GM19351 (cell line): ENCODE measurements around the gene NOTCH1.

ENCODE experiments used
- ATAC-seq: cut with Tn5 transposase; IDR thresholded peaks from one replicate; pipeline ENCODE4 v1.9.1; 2021; ENCODE audit warnings: mild to moderate bottlenecking, moderate library complexity; ENCODE audit not compliant: unreplicated experiment

NOTCH1 gene

DNA sequence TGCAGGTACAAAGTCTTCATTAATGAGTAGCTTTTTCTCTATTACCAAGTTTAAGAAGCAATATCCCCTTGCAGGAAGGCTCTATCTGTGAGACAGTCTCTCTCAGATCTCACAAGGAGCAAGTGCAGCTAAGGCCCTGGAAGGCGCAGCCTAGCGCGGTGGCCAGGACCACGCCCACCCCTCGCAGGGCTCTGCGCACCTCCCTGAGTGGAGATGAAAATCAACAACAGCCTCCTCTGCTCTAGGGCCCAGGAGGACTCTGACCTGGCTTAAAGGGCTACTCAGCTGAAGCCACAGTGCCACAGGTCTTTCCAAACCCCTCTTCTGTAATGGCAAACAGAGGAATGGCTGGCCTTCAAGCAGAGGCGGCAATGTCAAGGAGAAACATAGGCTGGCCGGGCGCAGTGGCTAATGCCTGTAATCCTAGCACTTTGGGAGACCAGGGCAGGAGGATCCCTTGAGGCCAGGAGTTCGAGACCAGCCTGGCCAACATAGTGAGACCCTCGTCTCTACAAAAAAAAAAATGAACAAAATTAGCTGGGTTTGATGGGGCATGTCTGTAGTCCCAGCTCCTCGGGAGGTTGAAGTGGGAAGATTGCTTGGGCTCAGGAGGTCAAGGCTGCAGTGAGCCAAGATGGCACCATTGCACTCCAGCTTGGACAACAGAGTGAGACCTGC lies 74.9 kb downstream of the NOTCH1 start:
- no peak for ATAC-seq

DNA sequence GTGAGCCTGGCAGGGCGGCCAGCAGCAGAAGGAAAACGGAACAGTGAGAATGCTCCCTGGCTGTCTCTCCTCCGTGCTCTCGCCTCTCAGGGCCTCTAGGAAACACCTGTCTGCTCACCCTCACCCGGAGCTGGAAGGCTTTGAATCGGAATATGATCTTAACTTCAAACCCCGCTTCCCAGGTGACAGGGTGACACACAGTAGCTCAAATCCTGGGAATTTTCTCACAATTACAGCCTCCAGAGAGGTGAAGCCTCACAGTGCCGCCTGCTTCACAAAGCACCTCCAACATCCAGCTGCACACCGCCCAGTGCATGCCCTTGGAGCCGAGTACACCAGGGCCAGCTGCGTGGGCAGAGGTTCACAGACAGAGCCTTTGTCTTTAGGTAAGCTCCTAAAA lies 75.5 kb downstream of the NOTCH1 start:
- ATAC-seq, result no peak

DNA sequence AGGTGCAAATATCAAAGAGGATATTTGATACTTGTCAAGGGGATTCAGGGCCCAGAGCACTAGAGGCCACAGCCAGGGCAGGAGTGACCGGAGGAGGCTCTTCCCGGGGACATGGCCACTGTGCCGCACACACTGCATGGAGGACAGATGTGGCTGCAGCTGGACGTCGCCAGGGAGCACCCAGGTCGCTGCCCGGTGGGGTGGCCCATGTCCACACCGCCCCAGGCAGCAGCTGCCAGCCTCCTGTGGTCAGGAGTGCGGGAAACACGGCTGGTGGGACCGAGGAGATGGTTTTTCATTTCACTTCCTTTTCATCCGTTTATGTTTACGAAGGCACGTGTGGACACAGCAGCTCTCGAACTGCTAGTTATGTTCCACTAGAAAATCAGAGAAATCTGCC lies 78.1 kb downstream of the NOTCH1 start:
- no peak for ATAC-seq

DNA sequence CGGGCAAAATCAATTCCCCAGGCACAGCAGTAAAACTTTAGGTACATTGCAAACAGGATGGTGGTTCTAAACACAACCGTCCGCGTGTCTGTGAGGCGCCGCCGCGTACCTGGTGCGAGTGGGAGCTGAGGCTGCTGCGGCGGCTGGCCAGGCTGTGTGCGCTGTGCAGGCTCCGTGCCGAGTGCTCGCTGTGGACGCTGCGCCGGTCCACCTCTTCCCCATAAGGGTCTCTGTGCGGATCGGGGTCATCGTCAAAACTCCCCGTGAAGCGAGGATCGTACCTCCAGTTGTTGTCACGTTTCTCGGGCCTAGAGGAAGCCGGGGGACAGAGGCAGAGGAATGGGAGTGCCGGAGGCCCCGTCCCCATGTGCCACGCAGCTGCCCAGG lies 79.7 kb downstream of the NOTCH1 start:
- ATAC-seq, result no peak

DNA sequence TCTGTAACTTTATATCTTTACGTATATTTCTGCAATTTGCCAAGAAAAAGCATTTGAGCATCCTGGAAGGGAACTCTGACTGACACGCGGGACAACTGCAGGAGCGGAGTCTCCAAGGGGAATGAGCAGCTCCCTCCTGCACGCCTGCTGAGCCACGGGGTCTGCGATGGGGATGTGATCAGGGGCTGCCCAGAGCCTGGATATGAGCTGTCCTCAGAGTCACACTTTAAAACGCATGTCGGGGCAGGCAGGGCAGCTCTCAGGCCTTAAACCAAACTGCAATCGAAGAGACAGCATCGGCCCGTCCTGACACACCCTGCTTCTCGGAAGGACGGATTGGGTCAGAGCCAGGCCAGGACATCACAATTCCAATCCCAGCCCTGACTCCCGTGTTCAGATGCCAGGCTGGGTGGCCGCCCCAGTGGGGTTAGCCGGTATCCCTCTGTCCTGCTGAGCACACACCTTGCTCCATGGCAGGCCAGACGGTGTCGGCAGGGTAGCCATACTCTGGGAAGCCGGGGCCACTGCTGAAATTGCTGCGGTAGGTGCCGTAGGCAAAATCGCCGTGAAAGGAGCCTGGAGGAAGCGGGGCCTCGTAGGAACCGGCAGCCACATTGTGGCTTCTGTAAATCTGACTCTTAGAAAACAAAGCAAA lies 80.2 kb downstream of the NOTCH1 start:
- no peak for ATAC-seq

DNA sequence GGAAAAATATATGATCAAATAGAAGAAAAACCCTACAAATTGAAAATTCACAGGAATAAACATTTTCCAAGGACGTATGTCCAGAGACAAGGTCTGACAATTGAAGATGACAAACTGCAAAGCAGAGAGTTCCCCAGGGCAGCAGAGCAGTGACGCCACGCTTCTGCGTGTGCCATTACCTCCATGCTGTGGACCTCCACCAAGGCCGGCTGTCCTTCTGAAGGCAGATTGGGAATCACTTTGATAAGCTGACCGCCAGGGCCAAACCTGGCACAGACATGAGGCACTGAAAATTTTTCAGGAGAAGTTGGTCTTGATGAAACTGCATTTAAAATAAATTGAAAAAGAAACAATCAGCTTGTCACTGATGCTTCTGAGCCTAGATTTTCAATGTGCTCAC lies 81.6 kb downstream of the NOTCH1 start:
- ATAC-seq, result no peak

DNA sequence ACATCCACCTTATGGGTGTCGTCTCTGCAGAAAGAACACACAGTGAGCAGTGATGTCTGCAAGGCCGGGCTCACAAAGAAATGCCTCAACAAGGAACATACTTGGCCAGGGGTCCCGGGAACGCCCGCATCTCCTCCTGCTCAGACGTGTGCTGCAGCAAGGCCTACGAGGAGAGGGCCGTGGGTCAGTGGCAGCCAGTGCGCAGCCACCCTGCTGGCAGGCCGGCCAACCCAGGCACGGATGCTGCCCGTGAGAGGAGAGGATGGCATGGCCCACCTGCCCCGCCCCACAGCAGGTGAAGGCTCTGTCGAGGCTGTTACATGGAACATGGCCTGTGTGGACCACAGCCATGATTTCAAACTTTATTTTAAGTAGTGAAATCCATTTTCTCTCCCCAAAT lies 82.3 kb downstream of the NOTCH1 start:
- ATAC-seq, result no peak

DNA sequence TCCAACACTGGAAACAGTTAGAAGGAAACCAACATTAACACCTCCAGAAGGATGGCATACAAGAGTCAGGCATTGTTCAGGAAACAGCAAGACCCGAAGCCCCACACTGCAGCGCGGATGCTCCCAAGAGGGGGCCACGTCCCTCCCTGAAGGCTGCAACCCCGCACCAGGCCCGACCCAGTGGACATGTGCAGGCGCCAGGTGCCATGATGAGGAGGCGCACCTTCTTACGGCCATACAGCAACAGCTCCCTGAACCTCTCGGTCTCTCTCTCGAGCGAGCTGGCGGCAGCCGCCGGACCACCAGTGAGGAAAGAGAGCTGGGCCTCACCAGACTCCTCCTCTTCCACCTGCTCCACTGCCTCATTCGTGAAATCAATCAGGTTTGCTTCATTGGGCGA lies 83.2 kb downstream of the NOTCH1 start:
- ATAC-seq, result no peak

DNA sequence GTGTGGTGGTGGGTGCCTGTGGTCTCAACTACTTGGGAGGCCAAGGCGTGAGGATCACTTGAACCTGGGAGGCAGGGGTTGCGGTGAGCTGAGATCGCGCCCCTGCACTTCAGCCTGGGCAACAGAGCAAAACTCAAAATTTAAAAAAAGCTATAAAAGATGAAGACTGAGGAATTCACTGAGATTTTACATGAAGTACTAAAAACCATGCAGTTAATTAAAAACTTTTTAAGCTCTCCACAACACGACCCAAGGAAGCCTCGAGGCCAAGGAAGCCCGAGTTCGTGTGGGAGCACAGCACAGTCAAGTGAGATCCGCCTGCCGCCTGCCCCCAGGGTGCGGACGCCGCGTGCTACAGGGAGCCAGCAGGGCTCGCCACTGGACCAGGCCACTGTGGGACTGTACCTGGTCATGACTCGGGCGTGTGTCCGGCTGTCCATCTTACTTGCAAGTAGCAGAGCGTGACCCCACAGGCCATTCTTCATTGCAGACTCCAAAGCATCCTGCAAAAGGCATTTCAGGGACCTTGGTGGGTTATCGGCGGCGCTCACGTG lies 85.0 kb downstream of the NOTCH1 start:
- ATAC-seq, result no peak

DNA sequence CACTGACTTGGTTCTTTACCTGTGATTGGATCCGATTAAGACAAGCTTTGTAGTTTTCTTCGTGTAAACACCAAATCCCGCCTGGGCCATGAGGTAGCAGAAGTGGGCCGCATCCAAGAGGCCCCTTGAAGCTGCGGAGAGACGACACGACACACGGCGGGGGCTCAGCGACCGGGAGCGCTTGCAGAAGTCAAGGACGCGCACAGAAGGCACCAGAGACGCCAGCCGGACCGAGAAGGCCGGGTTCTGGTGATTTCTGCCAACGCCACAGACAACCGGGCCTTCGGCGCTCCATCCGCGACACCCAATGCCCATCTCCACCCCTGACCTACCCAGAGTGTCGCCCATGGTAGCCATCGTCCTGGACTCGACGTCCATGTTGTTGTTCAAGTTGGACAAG lies 86.4 kb downstream of the NOTCH1 start:
- no peak for ATAC-seq

DNA sequence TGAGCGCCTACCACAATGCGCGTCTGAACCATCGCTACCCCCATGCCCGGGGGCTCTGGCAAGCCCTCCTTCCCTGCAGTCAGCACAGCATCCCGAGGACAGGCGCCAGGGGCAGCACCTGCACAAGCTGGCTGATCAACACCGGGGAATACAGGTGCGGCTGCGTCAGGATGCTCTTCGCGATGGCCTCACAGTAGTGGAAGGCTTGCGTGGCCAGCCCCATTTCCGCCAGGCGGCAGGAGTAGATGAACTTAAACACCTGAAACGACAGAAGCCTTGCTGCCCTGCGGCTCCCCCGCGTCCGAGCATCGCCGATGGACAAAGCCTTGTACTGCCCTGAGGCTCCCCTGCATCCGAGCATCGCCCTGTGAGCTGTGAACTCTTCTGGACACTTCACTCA lies 88.5 kb downstream of the NOTCH1 start:
- no peak for ATAC-seq

DNA sequence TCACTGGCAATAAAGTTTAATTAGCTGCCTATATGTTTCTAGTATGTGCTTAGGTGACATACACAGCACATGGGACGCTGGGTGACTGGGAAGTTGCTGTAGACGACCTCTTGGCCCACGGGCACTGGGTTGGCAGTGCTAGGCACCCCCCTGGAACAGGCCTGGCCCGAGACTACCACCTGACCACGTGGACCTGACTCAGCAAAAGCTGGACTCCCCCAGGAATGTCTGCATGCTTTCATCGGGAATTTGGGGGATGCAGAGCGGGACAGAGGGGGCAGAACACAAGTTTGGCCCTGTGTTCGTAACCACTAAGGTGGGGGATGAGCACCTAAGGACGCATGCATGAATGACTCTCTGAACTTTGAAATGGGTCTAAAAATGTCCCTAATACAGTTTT lies 89.6 kb downstream of the NOTCH1 start:
- ATAC-seq, result no peak

DNA sequence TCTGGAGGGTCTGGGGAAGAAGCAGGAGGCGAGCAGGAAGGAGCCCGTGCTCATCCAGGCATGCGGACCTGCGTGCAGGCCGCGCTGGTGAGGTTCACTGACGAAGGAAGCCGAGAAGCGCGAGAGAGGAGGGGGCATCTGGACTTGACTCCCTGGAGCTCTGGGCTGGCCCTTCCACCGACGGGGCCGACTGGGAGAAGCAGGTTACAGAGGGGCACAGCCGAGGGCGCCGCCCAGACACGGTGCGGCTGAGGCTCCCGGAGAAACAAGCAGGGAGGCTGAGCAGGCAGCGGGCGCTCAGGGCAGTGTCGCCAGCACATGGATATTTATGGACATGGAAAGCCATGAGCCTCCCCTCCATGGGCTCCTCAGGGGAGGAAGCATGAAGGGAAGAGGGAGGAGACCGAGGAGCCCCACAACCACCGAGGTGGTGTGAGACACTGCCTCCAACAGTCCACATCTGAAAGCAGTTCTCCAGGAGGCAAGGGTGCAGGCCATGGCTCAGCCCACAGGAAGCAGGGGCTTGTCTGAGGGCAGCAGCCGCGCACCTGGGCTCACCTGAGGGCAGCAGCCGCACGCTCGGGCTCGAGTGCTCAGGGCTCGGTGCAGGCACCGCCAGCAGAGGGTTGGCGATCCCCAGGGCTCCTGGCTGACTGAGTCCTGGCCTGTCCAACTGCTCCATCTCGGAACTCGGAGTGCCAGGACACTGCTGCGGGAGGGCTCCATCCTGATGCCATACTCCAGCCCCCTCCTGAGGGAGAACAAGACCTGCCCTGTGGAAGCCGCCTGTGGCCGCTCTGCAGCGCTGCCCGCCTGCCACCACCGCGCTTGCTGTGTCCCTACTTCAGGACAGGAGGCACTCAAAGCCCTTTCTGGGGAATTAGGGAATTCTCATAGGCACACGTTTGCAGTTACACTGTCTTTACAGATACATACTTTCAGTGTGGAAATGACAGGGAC lies 90.5 kb downstream of the NOTCH1 start:
- no peak for ATAC-seq

DNA sequence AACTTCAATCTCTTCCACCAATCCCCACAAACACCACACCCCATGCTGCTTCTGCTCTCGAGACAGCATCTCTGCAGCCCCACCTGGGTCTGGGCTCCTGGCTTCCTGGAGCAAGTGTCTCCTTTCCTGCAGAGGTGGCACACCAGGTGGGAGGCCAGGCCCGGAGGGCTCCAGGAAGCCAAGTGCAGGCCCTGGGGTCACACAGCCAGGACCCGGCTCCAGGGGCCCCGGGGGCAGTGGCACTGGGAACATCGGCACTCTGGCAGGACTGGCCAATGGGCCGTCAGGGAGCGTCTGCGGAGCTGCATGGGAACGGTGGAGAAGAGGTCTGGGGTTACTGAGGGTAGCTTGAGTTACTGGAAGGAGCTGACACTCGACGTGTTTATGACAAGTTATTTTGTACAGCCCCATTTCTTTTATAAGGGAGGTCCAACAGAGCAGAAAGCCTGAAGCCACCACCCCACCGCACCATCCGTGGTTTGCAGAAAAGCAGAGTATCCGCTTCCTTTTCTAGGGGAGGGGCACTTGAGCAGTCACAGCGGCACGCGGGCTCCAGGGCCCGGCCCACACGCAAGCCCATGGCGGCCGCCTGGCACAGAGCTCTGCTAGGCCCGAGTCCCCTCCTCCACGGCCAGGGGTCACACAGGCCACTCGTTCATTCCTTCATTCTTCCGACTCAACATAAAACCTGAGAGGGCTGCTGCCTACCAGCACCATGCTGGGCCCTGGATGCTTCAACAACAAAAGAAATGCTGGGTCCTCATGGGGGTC lies 91.6 kb downstream of the NOTCH1 start:
- no peak for ATAC-seq

DNA sequence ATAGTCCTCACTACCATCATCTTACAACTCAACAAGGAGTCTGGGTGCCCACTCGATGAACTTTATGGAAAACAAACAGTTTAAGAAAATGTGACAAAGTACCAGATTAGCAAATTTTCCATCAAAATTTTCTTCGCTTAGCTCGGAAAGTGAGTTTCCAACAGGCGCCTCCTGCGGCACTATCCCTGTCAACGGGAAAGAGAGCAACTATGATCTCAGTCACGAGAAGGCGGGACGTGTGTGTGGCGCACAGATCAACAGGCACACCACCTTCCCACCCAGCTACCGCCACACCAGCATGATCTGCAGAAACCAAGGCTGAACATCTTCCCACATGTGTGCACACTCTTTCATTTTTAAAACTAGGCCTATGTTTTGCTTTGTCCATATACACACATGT lies 92.5 kb downstream of the NOTCH1 start:
- ATAC-seq, result no peak

DNA sequence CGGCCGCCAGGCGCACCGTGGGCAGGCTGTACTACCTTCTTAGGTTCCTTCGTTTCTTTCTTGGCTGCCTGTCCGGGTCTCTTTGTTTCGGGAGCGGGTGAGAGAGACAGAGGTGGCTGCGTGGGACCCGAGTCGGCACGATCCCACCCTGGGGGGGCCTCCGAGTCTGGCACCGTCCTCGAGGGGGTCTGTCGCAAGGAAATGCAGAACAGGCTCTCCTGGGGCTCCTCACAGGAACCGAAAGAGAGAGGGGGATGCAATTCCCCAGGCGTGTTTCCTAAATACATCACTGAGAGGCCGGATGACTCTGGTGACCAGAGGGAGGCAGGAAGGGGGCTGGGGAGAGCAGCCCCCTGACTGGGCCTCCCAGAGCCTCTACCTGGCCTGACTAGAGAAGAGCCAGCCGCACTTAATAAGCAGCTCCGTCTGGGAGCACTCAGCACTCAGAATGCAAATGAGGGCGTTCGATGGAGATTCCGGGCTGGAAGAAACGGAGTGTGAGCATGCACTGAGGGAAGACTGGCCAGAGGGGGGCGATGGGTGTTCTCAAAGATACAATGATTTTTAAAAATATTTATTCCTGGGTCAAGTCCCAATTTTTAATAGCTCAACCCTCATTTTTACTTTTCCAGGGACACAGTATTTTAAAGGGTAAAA lies 94.5 kb downstream of the NOTCH1 start:
- ATAC-seq, result no peak

DNA sequence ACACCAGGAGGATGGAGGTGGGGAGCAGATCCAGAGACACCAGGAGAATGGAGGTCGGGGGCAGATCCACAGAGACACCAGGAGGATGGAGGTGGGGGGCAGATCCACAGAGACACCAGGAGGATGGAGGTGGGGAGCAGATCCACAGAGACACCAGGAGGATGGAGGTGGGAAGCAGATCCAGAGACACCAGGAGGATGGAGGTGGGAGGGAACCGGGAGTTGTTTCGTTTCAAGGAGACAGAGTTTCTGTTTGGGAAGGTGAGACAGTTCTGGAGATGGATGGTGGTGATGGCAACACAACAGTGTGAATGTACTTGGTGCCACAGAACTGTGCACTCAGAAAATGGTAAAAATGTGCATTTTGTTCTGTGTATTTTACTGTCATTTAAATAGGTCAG lies 97.2 kb downstream of the NOTCH1 start:
- ATAC-seq, result no peak

DNA sequence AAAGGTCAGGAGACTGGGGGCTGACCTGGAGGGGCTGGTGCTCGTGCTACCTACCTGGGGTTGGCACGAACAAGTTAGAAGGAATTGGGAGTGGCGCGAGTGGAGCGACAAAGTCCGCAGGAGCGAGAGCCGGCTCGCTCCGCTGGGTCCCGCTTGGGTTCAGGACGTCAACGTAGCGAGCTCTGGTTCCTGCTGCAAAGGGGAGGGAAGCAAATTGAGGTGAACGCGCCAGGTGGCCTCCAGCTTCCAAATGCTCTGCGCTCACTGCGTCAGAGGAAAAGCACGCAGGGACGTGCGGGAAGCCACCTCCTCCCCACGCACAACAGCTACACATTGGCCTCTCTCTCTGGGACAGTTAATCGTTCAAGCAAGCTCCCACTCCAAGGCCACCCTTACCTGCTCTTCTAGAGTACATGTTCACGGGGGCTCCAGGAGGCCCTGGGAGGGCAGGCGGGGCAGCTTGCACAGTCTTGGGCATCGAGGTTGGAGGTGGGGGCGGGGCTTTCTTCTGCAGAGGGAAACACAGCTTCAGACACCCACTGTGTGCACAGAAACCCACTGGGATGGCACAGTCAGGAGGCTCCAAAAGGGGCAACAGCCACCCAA lies 98.6 kb downstream of the NOTCH1 start:
- no peak for ATAC-seq

DNA sequence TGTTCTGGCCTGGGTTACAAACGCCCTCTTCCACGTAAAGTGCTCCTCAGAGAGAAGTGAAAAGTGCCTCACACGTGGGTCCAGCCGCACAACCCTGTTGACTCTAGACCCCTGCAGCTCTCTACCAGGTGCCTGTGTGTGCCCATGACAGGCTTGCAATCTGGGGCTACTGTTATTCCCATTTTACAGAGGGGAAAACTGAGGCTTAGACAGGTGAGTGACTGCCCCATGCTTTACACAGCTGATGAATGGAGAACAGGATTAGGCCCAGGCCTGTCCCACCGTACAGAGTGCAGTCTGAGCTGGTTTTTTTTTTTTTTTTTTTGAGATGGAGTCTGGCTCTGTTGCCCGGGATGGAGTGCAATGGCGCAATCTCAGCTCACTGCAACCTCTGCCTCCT lies 100.0 kb downstream of the NOTCH1 start:
- no peak for ATAC-seq
